ENCODE measurements around the gene SUN2. TPM values are rescaled to one million over a fixed set of nuclear protein-coding genes. Genes with fewer than 3 reads are reported as not detected.

The SUN2 gene
- total RNA-seq, 1 donor from 2014 or later = 258 TPM

DNA sequence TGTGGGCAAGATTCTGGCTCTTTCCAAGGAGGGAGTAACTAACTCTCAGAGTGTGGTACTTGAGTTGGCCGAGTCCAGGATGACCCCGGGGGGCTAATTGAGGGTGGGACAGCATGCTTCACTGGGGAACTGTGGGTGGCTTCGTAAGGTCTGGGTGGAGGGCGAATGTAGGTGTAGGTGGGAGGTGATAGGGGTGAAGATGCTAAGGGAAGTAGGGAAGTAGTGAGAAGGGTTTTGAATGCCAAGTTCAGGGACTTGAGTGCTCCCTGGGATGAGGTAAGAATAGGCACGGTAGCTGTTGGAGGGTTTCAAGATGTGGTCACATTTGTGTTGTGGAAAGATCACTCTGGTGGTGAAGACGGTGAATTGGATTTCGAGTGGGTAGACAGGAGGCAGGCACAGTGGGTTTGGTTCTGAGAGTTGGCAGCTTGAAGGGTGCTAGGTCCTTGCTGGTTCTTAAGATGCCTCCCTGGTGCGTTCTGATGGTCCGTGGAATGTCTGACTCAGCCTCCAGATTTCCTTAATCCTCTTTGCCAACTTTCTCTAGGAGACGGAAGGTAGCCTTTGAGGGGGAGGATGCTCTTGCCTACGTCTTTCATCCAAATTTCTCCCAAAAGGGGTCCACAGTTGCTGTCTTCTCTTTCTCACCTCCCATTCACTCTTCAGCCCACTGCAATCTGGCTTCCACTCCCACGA, 40.6 kb upstream of the SUN2 start:
- intact Hi-C loops (cut with DNase I) = no loop called here
- H3K4me3 ChIP-seq = no peak overlapping the region
- TF ChIP-seq, protein P1, sequence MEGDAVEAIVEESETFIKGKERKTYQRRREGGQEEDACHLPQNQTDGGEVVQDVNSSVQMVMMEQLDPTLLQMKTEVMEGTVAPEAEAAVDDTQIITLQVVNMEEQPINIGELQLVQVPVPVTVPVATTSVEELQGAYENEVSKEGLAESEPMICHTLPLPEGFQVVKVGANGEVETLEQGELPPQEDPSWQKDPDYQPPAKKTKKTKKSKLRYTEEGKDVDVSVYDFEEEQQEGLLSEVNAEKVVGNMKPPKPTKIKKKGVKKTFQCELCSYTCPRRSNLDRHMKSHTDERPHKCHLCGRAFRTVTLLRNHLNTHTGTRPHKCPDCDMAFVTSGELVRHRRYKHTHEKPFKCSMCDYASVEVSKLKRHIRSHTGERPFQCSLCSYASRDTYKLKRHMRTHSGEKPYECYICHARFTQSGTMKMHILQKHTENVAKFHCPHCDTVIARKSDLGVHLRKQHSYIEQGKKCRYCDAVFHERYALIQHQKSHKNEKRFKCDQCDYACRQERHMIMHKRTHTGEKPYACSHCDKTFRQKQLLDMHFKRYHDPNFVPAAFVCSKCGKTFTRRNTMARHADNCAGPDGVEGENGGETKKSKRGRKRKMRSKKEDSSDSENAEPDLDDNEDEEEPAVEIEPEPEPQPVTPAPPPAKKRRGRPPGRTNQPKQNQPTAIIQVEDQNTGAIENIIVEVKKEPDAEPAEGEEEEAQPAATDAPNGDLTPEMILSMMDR (IDR thresholded peaks at IDR 0.05) = no peak
- TF ChIP-seq POLR2AphosphoS5 (IDR thresholded peaks at IDR 0.05; ENCODE audit: insufficient read depth in 1 of 2, low read depth in 1 of 2) = no peak
- no peak for TF ChIP-seq POLR2A (IDR thresholded peaks at IDR 0.05)

DNA sequence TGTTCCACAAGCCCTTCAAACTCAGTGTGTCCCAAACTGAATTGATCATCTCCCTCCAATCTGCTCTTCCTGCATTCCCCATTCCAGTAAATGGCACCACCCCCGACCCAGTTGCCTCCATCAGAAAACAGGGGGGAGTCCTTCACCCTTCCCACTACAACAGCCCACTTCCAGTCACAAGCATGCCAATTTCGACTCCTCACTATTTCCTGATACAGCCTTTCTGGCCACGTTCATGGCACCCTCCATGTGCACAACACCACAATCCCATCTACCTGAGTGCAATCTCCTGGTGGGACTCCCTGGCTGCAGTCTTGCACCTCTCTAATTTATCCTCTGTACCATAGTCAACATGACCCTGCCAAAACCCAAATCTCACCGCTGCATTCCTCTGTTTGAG, 39.8 kb upstream of the SUN2 start:
- Histone ChIP-seq H3K36me3 (no peaks in the 10 kb centered on the region), H3K27me3 (no peaks in the 10 kb centered on the region)

More for the DNA sequence above, 40.6 kb upstream of the SUN2 start:
- Histone ChIP-seq H3K27ac (no peak overlapping the region), H3K36me3 (no peaks in the 10 kb centered on the region), H3K9me3 (no peaks in the 10 kb centered on the region), H3K4me1 (peaks cover 16% of the 10 kb centered on the region), H3K27me3 (no peaks in the 10 kb centered on the region)
- no peak for DNase-seq (ENCODE audit: extremely low spot score in 2 of 2)

GRCh38 chr22:38793721-38794466, 38.1 kb upstream of the SUN2 start, which contains the start of gene DNAL4:
TSS of gene DNAL4 (minus strand) at chr22:38794143. CDS start at chr22:38782731, 11,412 bp downstream.
- TF ChIP-seq POLR2AphosphoS5 (IDR thresholded peaks at IDR 0.05; ENCODE audit: insufficient read depth in 1 of 2, low read depth in 1 of 2) = peak; percentile 51 to 88
- TF ChIP-seq, protein P1 (IDR thresholded peaks at IDR 0.05) = no peak
- TF ChIP-seq POLR2A (IDR thresholded peaks at IDR 0.05) = peak in 1 of 2 donors; percentile 13
- Histone ChIP-seq H3K4me3 (peak within 1 kb of the TSS; percentile 69 to 86), H3K9me3 (no peaks in the 10 kb centered on the region), H3K36me3 (peaks cover 0 to 3% of the 10 kb centered on the region in 2 donors), H3K4me1 (peaks cover 22% of the 10 kb centered on the region), H3K27ac (peak within 1 kb of the TSS; percentile 81), H3K27me3 (no peaks in the 10 kb centered on the region)
- DNase-seq (ENCODE audit: extremely low spot score in 2 of 2) = peak in 1 of 2 donors; percentile 98
- intact Hi-C loops (cut with DNase I) = no loop called here

More for the DNA sequence above, 39.8 kb upstream of the SUN2 start:
- intact Hi-C loops (cut with DNase I) = no loop called here
- peaks cover 16% of the 10 kb centered on the region for H3K4me1 ChIP-seq
- no peak for DNase-seq (ENCODE audit: extremely low spot score in 2 of 2)
- no peaks in the 10 kb centered on the region for H3K9me3 ChIP-seq
- no peak overlapping the region for H3K27ac ChIP-seq
- H3K4me3 ChIP-seq = no peak overlapping the region
- TF ChIP-seq, protein P1 (IDR thresholded peaks at IDR 0.05) = no peak
- TF ChIP-seq POLR2AphosphoS5 (IDR thresholded peaks at IDR 0.05; ENCODE audit: insufficient read depth in 1 of 2, low read depth in 1 of 2) = no peak
- TF ChIP-seq POLR2A (IDR thresholded peaks at IDR 0.05) = no peak

DNA sequence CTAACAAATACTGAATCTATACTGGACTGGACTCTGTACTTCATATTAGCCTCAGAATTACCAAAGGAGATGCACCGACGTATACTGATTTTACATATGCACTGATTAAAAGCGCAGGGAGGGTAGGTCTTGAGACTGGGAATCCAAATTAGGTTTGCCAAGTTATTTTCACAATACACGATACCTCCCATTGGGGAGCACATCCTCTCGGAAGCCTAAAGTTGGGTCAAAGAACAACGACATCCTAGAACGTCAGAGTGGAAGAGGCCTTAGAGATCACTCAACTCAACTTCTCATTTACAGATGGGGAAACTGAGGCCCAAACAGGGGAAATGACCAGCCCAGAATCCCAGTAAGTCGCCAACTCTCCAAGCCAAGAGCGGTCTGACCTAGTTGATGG, 37.5 kb upstream of the SUN2 start:
- peaks cover 0 to 3% of the 10 kb centered on the region in 2 donors for H3K36me3 ChIP-seq
- H3K27ac ChIP-seq = peak overlapping the region; percentile 81
- no peaks in the 10 kb centered on the region for H3K9me3 ChIP-seq
- TF ChIP-seq POLR2AphosphoS5 (IDR thresholded peaks at IDR 0.05; ENCODE audit: insufficient read depth in 1 of 2, low read depth in 1 of 2) (no peak), POLR2A (IDR thresholded peaks at IDR 0.05) (no peak)
- TF ChIP-seq, protein P1 (IDR thresholded peaks at IDR 0.05) = no peak
- H3K4me3 ChIP-seq = peak overlapping the region; percentile 69 to 86
- intact Hi-C loops (cut with DNase I) = no loop called here
- no peak for DNase-seq (ENCODE audit: extremely low spot score in 2 of 2)
- H3K4me1 ChIP-seq = peaks cover 27% of the 10 kb centered on the region
- H3K27me3 ChIP-seq = no peaks in the 10 kb centered on the region
